DND-41 (cell line): ENCODE measurements around the gene PTPRN2.

Experiments used
- EZH2 ChIP-seq: IDR thresholded peaks from 3 replicates; pipeline ENCODE4 v1.6.1; 2012; ENCODE audit warnings: borderline replicate concordance, low read depth, mild to moderate bottlenecking, moderate library complexity, low read length, inconsistent platforms; ENCODE audit not compliant: severe bottlenecking
- TF ChIP-seq, protein P1 (sequence below): IDR thresholded peaks from 2 replicates; pipeline ENCODE4 v1.5.1; 2012; ENCODE audit warnings: borderline replicate concordance, low read length, moderate library complexity, mild to moderate bottlenecking; ENCODE audit not compliant: poor library complexity, severe bottlenecking; ENCODE audit errors: extremely low read depth

DNA sequence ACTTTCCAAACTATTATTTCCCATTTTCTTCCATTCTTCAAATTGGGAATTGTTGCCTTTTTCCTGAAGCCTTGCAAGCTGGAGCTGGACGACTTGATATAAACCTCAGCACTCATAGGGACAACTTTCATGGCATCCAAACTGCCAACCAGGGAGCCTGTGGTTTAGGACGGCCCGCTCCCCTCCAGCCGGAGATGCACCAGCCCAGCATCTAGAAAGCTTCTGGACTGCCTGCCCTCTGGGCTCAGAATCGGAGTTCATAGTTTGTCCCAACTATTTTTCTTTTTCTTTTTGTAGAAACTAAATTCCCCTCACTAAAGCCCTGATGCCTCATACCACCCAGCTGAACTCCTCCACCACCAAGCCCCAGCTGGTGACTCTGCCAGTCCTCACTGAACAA is 1050.6 kb downstream of the PTPRN2 start:
- TF ChIP-seq, protein P1, sequence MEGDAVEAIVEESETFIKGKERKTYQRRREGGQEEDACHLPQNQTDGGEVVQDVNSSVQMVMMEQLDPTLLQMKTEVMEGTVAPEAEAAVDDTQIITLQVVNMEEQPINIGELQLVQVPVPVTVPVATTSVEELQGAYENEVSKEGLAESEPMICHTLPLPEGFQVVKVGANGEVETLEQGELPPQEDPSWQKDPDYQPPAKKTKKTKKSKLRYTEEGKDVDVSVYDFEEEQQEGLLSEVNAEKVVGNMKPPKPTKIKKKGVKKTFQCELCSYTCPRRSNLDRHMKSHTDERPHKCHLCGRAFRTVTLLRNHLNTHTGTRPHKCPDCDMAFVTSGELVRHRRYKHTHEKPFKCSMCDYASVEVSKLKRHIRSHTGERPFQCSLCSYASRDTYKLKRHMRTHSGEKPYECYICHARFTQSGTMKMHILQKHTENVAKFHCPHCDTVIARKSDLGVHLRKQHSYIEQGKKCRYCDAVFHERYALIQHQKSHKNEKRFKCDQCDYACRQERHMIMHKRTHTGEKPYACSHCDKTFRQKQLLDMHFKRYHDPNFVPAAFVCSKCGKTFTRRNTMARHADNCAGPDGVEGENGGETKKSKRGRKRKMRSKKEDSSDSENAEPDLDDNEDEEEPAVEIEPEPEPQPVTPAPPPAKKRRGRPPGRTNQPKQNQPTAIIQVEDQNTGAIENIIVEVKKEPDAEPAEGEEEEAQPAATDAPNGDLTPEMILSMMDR, result no peak
- TF ChIP-seq EZH2, result no peak
